ENCODE results near the gene TAC4.

TAC4 gene

DNA sequence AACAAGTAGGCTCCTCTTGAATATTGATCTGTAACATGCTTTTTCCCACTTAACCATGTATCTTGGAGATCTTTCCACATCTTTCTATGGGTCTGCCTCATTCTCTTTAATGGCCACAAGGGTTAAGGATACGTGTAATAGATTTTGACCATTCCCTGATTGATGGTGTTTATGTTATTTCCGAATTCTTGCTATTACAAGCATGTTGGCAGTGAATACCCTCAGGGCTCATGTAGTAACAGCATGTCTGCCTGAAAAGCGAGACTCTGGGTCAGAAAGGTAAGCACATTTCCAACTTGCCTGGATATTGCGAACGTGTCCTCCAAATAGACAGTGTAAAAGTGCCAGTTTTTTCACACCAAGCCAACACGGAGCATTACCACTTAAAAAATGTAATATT, 5.0 kb downstream of the TAC4 start:
- Histone ChIP-seq H3K4me3 (replicated peaks; ENCODE audit: low read depth, low read length) (no peak overlapping the region), H3K27me3 (replicated peaks; ENCODE audit: control insufficient read depth, insufficient read depth, low read length) (no peaks in the 10 kb centered on the region), H3K36me3 (ENCODE audit: control insufficient read depth, insufficient read depth, low read length) (no peaks in the 10 kb centered on the region; the same call in none of the 2 replicates)
- no peak for DNase-seq (ENCODE audit: extremely low read depth, insufficient read length)
- TF ChIP-seq, protein P1, sequence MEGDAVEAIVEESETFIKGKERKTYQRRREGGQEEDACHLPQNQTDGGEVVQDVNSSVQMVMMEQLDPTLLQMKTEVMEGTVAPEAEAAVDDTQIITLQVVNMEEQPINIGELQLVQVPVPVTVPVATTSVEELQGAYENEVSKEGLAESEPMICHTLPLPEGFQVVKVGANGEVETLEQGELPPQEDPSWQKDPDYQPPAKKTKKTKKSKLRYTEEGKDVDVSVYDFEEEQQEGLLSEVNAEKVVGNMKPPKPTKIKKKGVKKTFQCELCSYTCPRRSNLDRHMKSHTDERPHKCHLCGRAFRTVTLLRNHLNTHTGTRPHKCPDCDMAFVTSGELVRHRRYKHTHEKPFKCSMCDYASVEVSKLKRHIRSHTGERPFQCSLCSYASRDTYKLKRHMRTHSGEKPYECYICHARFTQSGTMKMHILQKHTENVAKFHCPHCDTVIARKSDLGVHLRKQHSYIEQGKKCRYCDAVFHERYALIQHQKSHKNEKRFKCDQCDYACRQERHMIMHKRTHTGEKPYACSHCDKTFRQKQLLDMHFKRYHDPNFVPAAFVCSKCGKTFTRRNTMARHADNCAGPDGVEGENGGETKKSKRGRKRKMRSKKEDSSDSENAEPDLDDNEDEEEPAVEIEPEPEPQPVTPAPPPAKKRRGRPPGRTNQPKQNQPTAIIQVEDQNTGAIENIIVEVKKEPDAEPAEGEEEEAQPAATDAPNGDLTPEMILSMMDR (IDR thresholded peaks at IDR 0.05; ENCODE audit: insufficient read depth, low read length, poor library complexity, severe bottlenecking), result no peak

DNA sequence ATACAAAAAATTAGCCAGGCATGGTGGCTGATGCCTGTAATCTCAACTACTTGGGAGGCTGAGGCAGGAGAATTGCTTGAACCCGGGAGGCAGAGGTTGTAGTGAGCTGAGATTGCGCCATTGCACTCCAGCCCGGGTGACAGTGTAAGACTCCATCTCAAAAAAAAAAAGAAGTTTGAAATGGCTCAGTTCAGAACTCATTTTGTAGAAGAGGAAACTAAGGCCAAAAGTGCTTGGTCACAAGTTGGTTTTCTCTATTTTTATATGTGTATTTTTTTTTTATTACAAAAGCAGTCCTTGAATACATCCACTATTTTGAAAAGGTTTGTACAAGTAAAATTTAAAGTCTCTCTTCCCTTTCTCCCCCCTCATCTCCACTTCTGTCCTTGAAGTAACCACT, 5.5 kb downstream of the TAC4 start:
- no peaks in the 10 kb centered on the region; the same call in none of the 2 replicates for H3K36me3 ChIP-seq (ENCODE audit: control insufficient read depth, insufficient read depth, low read length)
- DNase-seq (ENCODE audit: extremely low read depth, insufficient read length), result no peak
- no peak overlapping the region for H3K4me3 ChIP-seq (replicated peaks; ENCODE audit: low read depth, low read length)
- TF ChIP-seq, protein P1 (IDR thresholded peaks at IDR 0.05; ENCODE audit: insufficient read depth, low read length, poor library complexity, severe bottlenecking), result no peak
- H3K27me3 ChIP-seq (replicated peaks; ENCODE audit: control insufficient read depth, insufficient read depth, low read length), result no peaks in the 10 kb centered on the region

DNA sequence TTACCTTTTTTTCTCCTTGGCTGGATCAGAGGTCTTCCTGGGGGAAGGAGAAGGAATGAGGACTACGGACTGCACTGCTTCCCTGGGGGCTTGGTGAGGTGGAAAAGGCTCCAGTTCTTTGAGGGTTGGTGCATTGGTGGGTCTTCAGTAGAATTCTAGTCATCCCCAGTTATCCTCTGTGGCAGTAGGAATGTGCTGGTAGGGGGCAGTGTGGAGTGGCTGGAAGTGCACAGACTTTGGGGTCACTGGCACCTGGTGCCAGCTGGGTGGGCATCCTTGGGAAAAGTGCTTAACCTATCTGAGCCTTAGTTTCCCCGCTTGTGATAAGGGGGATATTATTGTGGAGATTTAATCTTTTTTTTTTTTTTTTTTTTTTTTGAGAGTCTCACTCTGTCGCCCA, 6.3 kb downstream of the TAC4 start:
- DNase-seq (ENCODE audit: extremely low read depth, insufficient read length), result no peak
- TF ChIP-seq, protein P1 (IDR thresholded peaks at IDR 0.05; ENCODE audit: insufficient read depth, low read length, poor library complexity, severe bottlenecking), result no peak

DNA sequence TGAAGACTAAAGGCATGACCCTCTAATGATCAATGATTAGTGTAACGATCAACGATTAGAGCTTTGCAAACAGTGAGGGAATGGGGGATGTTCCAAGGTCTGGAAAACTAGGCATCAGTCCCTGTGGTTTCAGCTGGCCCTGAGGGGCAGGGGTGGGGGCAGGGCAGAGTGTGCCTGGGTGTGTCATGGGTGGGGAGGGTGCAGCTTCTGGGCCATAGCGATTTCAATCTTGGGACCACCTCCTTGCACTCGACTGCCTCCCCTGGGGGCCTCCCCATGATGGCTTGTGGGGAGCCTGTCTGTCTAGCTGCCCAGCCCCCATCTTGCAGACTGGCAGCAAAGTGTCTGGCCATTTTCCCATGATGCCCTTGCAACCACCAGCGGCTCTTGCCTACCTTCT, 8.4 kb downstream of the TAC4 start:
- TF ChIP-seq, protein P1 (IDR thresholded peaks at IDR 0.05; ENCODE audit: insufficient read depth, low read length, poor library complexity, severe bottlenecking), result no peak
- no peak for DNase-seq (ENCODE audit: extremely low read depth, insufficient read length)
- Histone ChIP-seq H3K4me3 (replicated peaks; ENCODE audit: low read depth, low read length) (no peak overlapping the region), H3K27me3 (replicated peaks; ENCODE audit: control insufficient read depth, insufficient read depth, low read length) (no peaks in the 10 kb centered on the region), H3K36me3 (ENCODE audit: control insufficient read depth, insufficient read depth, low read length) (no peaks in the 10 kb centered on the region; the same call in none of the 2 replicates)

More for the DNA sequence above, 6.3 kb downstream of the TAC4 start:
- no peaks in the 10 kb centered on the region for H3K27me3 ChIP-seq (replicated peaks; ENCODE audit: control insufficient read depth, insufficient read depth, low read length)
- H3K36me3 ChIP-seq (ENCODE audit: control insufficient read depth, insufficient read depth, low read length), result no peaks in the 10 kb centered on the region; the same call in none of the 2 replicates
- no peak overlapping the region for H3K4me3 ChIP-seq (replicated peaks; ENCODE audit: low read depth, low read length)

DNA sequence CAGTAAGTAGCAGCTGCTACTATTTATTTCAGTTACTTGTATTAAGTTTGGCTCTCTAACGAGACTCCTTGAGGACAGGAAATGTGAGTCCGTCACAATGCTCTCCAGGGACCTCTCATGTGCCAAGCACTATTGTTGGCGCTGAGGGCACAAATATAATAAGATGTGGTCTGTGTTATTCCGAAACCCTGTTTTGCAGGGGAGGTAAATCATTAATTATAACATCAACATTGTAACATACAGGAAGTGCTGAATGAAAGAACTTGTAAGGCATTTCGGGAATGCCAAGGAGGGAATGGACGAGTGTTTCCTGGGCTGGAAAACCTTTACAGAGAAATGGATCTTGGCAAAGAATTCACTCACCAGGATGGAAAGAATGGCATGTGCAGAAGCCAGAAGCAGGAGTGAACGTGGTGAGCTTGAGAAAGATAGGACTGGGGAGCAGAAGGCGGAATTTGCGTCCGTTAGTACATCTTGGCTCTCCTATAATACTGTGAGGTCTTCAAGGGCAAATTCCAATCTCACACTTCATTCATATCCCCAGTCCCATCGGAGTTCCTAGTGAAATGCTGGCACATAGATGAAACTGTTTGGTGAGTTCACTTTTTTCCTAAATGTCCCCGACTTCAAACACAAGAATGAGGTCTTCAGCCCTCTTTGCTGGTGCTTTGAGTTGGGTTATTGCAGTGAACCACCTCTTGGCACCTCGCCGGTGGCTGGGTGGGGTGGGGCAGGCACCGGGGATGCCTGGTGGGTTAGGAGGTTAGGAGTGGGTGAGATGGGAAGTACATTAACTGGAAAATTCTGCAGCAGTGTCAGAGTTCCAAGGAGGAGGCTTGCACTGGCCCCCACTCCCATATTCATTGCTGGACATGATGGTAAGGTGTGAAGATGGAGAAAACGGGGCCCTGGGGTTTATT, 11.5 kb downstream of the TAC4 start:
- Histone ChIP-seq H3K36me3 (ENCODE audit: control insufficient read depth, insufficient read depth, low read length) (peaks cover 8% of the 10 kb centered on the region), H3K4me3 (replicated peaks; ENCODE audit: low read depth, low read length) (no peak overlapping the region), H3K27me3 (replicated peaks; ENCODE audit: control insufficient read depth, insufficient read depth, low read length) (no peaks in the 10 kb centered on the region)
- DNase-seq (ENCODE audit: extremely low read depth, insufficient read length), result no peak
- TF ChIP-seq, protein P1 (IDR thresholded peaks at IDR 0.05; ENCODE audit: insufficient read depth, low read length, poor library complexity, severe bottlenecking), result no peak

Data from GM06990 (cell line).